ENCODE results near the gene CABP7.

The CABP7 gene

DNA sequence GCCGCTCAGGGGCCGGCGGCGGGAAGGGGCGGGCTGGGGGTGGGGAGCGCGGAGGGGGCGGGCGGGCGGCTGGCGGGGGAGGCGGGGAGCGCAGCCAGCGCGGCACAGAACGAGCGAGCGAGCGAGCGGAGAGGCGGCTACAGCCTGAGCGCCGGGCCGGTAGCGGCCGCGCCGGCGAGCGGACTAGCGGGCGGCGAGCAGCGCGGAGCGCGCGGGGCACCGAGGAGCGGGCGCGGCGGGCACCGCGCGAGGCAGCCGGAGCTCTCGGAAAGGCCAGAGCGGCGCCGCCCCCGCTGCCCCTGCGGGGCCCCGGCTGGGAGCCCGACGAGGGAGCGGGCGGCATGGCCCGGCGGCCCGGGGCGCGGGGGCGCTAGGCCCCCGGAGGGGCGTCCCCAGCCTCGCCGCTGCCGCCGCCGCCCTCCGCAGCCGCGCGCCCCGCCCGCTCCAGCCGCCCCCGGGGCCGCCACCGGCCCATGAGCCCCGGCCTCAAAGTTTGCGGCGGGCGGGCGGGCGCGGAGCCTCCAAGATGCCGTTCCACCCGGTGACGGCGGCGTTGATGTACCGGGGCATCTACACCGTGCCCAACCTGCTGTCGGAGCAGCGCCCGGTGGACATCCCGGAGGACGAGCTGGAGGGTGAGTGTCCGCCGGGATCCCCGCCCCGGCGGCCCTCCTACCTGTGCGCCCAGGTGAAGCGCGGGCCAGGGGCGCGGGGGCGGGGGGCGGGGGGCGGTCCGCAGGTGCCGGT, at the start of gene CABP7:
Gene CABP7 (plus strand): TSS at position 105 of the 747 bp plus-strand sequence. CDS start 422 bp downstream, at position 527.
- DNase-seq (ENCODE audit: low read depth) = no peak

DNA sequence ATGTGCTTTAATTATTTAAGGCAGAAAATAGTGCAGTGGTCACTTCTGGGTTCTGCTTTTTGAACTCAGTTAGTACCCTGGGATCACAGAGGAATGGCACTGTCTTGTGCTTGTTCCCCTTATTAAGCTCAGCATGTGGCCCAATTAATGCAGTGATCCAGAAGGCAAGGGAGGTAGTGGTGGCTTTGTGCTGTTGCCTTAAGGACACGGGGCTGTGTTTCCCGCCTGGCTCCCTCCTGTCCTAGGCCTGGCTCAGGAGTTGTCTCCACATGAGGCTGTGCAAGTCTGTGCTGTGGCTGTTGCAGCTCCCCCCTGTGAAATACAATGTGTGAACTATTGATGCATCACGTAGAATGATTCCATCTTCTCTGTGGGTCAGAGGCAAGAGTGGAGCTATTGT, 49.2 kb upstream of the CABP7 start:
- DNase-seq (ENCODE audit: low read depth) = no peak

DNA sequence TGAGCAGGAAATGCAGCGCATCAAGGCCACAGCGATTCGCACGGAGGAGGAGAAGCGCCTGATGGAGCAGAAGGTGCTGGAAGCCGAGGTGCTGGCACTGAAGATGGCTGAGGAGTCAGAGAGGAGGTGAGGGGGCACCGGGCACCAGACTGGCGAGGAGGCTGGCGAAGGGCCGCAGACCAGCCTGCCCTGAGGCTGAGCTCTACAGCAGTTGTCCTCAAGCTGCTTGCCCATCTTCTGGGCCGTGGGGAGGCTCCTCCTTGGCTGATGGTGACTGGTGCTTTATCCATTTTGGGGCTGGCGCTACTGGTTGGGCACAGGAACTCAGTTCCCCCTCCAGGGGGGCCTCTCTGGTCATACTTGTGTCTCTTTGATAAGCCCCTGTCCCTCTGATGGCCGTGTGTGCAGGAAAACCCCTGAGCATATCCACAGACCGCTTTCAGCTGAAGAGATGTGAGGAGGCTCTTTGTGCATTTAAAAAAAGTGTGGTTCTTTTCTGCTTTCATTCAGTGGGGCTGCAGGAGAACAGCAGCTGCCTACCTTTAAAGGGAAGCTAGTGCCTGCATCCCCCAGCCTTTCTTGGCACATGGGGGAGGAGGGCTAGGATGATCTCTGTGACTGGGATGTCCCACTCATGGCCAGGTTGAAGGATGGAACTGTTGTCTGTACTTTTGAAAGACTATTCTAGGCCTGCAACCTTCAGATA, 46.3 kb upstream of the CABP7 start:
- DNase-seq (ENCODE audit: low read depth) = no peak

DNA sequence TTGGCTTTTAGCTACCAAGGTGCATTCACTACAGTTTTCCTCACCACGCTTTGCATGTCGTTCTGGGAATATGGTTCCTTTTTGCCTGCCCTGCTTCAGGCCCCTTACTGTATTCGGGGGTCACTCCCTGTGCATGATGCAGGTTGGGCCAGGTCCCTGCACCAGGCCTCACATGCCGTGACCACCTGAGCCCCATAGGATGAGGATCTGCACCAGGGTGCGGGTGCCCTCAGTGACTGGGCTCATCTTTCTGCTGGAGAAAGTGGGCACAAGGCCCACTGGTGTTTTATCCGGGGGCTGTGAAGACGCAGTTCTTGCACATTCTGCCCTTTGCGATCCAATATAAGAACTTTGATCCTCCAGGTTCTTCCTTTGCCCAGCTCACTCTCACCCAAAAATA, 45.7 kb upstream of the CABP7 start:
- no peak for DNase-seq (ENCODE audit: low read depth)

DNA sequence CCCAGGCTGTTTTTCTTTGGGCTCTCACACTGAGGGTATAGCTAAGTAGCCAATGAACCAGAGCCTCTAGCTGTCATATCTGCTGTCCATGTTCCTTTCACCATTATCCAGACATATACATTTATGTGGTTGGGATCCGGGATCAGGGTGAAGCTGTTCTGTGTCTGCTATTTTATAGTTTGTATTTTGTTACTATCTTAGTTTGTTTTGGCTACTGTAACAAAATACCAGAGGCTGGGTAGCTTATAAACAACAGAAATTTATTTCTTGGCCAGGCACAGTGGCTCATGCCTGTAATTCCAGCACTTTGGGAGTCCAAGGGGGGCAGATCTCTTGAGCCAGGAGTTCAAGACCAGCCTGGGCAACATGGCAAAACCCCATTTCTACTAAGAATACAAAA, 40.5 kb upstream of the CABP7 start:
- DNase-seq (ENCODE audit: low read depth) = no peak

DNA sequence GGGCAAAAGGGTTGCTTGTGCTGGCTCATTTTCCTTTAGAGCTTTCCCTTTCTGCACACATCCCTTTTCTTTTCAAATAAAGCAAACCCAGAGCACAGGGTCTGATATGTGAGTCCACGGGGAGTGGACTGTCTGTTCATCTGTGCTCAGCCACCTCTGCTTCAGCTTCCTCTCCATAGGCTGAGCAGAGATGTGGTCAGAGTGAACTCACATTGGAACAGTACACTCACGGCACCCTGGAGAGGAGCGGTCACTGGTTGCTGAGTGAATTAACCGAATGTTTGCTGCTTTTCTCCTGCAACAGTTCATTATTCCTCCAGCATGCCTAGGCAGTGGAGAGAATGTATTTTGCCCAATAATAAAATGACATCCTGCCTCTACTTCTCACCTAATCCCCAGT, 36.3 kb upstream of the CABP7 start:
- no peak for DNase-seq (ENCODE audit: low read depth)

DNA sequence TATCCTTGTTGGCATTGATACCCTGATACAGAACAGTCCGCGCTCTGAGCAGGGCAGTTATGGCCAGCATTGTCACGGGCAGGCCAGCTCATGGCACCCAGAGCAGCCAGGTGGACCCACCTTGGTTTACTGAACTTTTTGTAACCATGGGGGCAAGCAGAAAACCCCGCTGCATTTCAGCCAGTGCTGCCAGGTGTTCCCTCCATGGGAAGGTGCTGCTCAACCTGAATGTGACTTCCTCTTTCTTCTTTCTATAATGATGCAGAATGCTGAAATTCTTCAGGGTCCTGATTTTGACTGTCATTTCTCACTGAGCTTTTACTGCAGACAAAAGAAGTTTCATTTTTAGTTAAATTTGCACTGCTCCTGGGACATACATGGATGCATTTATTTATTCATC, 35.6 kb upstream of the CABP7 start:
- no peak for DNase-seq (ENCODE audit: low read depth)

DNA sequence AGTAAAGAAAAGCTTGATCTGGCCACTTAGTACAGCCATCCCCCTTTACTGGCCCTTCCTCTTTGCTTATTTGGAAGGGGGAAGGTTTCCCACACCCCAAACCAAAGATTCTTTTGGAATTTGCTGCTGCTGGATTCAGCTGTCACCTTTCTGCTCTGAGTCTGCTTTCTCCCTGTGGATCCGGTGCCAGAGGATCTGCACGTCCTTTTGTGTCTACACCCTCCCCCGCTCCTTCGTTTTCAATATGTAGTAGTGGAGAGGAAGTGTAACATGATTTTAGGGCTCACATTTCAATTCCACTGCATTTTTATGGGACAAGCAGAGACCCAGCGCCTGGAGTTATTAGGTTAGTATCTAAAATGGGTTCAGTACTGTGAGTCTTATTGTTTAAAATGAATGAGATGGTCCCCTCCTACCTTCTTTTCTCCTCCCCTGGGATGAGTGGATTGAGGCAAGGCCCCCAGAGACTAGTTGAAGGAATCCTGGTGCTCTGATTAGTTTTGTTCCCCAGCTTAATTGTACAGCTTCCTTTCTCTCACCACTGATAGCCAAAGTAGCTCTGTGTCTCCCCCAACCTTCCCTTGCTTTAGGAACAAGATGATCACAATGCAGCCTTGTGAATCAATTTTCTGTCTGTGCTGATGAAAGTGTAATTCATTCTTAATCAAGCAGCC, 30.5 kb upstream of the CABP7 start:
- no peak for DNase-seq (ENCODE audit: low read depth)

DNA sequence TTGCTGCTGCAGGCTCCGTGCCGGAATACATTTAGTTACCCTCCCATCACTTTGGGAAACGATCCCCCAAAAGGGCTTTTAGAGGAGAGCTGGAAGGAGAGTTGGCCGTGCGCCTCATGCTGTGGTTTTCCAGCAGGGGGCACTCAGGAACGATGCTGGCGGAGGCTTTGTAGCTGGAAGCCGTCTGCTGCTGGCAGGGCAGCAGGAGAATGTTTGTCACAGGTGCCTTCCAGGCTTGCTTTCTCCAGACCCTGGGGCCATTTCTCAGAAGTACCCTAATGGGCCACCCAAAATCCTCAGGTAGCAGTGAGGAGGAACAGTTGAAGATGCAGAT, 30.0 kb upstream of the CABP7 start:
- no peak for DNase-seq (ENCODE audit: low read depth)

DNA sequence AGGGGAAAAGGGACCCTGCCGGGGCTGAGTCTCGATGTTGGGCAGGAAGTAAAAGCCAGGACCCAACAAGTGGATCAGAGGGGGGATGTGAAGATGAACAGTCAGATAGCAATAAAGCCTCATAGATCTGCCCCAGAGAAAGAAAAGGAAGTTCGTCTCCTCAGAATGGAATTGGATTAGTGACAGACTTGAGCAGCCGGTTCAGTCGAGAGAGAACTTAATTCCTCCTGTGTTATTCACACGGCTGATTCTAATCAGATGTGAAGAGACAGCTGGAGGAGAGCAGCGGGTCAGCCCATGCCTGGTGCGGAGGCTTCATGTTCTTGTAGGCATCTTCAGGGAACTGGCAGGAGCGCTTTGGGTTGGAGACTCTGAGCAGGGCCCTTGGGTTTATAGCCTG, 29.3 kb upstream of the CABP7 start:
- DNase-seq (ENCODE audit: low read depth) = no peak

DNA sequence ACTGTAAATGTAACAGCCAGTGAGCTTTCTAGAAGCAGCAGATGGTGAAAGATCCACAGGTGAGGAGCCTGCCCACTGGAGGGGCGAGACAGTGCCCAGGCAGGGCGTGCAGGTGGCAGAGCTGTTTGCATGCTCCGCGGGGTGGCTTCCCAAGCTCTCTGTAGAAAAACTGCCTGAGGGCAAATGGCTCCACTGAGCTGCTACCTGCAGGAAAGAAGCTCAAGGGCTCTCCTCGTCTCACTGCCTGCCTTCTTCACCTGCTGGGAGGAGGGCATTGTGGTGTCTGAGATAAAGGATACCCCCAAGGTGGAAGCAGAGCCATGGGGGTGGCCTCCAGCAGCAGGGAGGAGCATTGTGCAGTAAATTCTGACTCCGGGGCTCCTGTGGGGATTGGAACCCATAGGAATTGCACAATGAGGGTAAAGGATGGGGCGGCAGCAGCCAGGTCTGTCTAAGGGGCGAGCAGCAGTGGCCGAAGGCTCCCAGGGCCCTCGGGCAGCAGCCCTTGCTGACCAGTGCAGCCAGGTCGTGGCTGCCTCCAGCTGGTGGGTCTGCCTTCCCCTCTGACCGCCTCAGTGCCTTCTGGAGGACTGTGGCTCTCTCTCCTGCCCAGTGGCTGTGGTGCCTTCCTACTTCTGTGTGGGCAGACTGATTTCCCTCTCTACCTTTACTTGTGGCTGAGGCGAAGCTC, 28.0 kb upstream of the CABP7 start:
- no peak for DNase-seq (ENCODE audit: low read depth)

DNA sequence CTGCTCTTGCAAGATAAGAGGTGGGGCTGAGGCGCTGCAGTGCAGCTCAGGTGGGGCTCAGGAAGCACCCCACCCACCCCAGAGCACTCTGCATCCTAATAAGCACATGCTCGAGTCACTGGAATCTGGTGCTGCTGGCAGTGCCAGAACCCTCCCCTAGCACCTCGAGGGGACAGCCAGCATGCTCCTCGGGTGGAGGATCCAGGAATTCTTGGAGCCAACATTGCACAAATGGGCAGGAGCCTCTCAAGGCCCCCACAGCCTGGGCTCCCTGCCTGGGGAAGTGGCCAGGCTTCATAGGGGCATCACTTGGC, 27.5 kb upstream of the CABP7 start:
- DNase-seq (ENCODE audit: low read depth) = no peak

DNA sequence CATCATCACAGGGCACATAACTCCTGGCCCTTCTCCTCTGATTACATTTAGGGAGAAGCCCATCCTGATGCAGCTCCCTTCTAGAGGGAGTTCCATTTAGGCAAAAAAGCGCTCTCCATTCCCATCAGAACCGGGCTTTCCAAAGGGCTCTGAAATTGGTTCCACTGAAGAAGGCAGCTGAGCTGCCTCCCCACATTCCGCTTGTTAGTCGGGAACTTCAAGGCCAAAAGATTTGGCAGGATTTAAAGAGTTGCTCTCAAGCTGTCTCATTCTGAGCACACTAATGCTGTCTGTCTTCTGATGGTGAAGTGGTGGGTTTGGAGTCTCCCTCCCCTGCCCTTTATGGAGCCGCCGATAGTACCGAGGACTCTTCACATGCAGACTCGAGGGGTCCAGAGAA, 26.6 kb upstream of the CABP7 start:
- DNase-seq (ENCODE audit: low read depth) = no peak

DNA sequence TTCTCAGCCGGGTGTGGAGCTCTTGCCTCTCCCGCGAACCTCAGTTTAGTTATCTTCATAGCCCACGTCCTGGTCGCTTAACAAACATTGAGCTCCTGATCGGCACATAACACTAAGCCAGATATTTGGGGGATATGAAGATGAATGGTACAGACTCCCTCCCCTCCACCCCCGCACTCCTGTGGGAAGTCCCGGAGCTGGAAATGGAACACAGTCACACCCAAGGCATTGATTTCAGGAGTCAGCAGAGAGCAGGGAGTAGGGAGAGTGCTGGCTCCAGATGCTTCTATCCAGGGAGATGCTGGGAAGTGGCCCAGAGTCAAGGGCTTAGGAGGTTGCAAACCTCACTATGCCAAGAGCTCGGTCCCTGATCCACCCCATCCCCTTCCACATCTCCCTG, 26.1 kb upstream of the CABP7 start:
- DNase-seq (ENCODE audit: low read depth) = no peak

DNA sequence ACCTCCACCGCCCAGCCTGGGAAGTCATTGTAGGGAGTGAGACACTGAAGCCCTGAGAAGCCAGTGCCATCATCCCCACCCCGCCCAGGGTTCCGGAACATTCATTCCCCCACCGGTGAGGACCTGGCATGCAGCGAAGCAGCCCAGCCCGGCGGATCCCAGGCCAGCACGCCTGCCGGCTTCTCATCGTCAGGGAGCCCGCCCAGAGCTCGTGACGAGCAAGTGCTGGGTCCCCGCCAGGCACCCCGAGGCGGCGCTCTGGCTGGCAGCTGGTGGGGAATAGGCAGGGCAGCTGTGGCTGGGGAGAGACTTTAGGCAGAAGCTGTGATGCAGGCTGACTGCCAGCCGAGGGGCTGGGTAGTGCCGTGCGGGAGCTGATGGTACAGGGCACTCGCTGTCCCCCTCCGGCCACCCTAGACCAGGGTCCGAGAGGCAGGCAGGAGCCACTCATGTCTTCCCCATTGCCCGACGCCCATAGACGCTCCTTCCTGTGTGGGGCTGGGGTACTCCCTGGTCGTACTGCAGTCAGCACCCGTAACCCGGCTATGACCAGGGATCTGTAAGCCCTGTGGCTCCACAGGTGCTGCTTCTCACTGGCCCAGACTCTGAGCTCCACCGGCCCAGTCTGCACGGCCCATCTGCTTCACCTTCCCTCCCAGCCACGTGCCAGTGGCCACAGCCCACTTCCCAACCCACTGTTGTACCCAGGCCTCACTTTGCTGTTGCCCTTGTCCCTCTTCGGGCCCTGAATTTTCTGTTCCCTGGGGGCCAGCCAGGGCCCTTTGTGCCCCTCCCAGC, 24.5 kb upstream of the CABP7 start:
- no peak for DNase-seq (ENCODE audit: low read depth)

DNA sequence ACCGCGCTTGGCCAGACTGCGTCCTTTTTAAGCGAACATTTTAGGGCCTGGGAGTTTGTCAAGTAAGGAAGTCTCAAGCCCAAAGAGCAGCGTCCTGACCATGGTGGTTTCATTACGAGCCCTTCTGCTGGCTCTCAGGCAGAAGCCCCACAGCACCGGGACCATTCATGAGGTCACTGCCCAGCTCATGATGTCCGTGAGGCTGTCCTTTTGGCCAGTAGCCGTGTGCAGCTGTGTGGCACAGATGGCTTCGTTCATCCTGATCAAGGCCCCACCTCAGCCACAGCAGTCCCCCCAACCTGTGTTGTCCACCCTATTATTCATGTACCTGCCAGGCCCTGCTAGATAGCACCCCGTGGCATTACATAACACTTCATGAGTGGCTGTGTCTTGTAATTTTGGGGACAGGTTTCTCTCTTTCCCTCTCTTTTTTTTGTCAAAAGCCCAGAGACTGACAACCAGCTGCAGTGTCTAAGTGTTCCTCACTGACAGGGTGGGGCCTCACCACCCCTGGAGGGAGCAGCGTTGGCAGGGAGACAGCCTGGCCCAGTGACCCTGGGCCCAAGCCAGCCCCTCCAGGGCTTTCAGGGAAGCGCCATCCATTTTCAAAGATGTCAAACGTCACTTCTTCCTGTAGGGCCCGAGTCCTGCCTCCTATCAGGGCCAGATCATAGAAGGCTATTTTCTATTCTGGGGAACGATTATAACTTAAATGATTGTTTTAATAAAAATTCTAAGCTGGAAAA, 21.8 kb upstream of the CABP7 start:
- DNase-seq (ENCODE audit: low read depth) = no peak

DNA sequence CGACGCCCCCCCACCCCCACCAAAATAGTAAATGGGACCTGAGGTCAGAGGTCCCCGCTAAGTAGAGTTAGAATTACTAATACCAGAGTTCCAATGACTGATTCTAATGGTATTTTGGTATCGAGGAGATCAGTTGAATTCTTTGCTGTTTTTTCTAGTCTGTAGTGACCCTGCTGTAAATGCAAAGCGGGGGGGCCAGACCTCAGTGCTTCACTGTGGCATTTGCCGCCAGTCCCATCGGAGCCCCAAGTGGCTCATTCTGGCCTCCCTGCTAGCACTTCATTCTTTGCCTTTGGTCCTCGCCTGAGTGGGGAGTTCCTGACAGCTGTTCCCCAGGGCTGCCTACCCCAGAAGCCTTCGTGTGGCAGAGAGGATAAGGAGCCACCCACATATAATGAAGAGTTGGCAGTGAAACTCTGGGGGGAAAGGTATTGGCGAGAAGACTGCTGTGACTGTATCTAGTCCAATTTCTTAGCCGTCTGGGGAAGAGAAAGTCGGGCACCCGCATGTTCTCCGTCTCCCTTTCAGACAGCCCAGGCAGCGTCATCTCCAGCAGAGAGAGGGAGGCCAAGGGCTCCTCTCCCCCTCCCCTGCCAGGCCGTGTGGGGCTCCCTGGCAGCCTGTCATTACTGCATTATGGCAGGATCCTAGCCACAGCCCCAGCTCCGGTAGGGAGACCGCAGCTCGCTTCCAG, 19.4 kb upstream of the CABP7 start:
- no peak for DNase-seq (ENCODE audit: low read depth)

DNA sequence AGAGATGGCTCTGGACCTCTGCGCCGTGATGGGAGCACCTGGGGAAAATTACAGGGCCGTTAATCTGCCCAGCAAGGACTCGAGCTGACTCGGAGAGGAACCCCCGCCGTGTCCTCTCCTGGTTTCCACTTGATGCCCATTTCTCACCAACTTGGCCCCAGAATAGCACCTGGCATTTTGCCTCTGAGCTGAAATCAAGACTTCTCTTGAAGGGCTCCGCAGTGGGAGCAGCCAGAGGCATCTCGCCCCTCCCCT, 19.0 kb upstream of the CABP7 start:
- no peak for DNase-seq (ENCODE audit: low read depth)

DNA sequence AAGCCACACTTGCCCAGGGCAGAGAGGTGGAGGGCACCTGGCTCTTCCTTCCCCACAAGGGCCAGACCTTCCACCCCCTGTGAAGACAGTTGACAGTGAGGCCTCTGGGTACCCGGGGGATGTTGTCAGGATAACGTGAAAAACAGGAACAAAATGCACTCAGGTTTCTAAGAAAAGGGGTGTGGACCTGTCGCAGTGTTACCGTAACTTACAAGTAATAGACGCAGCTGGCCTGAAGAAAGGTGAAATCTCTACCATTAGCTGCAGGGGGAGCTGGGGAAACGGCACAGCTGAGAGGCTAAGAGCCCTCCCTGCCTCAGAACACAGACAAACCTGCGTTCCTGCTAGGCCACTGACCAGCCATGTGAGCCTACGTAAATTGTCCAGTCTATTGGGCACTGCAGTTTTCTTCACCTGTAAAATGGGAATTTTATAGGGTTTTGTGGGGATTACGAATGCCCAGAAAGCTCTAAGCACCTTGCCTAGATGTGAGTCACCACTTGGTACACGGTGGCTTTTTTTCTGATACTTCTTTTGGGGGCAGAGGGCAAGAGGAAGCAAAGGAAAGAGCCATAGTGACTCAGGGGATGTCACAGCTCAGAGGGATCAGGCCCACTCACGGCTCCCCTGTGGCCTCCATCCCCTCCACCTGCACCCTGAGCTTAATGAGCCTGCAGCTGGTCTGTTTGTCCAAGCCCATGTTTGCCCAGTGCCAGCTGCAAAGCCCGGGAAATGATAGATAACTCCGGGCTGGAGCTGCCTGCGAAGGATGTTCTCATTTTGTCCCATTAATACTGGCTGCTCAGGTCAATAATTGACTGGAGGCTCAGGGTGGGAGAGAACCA, 18.4 kb upstream of the CABP7 start:
- no peak for DNase-seq (ENCODE audit: low read depth)
